K562 (cell line): ENCODE data around the gene AIF1. TPM values are rescaled to one million over a fixed set of nuclear protein-coding genes. Genes with fewer than 3 reads are reported as not detected.

ENCODE experiments used
- ELF2 ChIP-seq: fragments of 250-450 bp; sonication (Bioruptor Pico); IDR thresholded peaks from 2 replicates; pipeline ENCODE4 v1.5.0; 2021; ENCODE audit warnings: mild to moderate bottlenecking
- EWSR1 ChIP-seq: fragments of 450-650 bp; IDR thresholded peaks from 2 replicates; pipeline ENCODE4 v1.6.1; 2018; ENCODE audit warnings: borderline replicate concordance, mild to moderate bottlenecking, low read depth, moderate library complexity; ENCODE audit not compliant: partially characterized antibody
- HDAC8 ChIP-seq: fragments of 450-650 bp; IDR thresholded peaks from 2 replicates; pipeline ENCODE4 v1.6.1; 2016; ENCODE audit warnings: mild to moderate bottlenecking, missing genetic modification characterization, moderate library complexity, missing compliant biosample characterization
- IFI16 ChIP-seq: fragments of 250-450 bp; sonication (Bioruptor Pico); IDR thresholded peaks from 2 replicates; pipeline ENCODE4 v2.1.2; 2022; ENCODE audit warnings: mild to moderate bottlenecking, inconsistent platforms
- MYNN ChIP-seq, 2 experiments: sonication (generic); formaldehyde crosslinking in 1 of 2; IDR thresholded peaks; 2 replicates each; pipeline versions ENCODE4 v1.5.0 to v1.6.1; 2016 to 2020; ENCODE audit warnings: antibody characterized with exemption in 1 of 2, missing genetic modification reagents in 1 of 2
- SMAD1 ChIP-seq: fragments of 150-350 bp; IDR thresholded peaks from 2 replicates; pipeline ENCODE4 v1.6.1; 2014; ENCODE audit warnings: low read length, low read depth; ENCODE audit not compliant: partially characterized antibody
- SUPT5H ChIP-seq: fragments of 450-650 bp; IDR thresholded peaks from 2 replicates; pipeline ENCODE4 v1.6.1; 2016
- XRCC4 ChIP-seq: IDR thresholded peaks from one replicate; pipeline ENCODE4 v1.6.1; 2011; ENCODE audit not compliant: insufficient read depth, insufficient read length; ENCODE audit errors: extremely low read depth
- ZBTB17 ChIP-seq: fragments of 450-650 bp; formaldehyde crosslinking; IDR thresholded peaks from 2 replicates; pipeline ENCODE4 v1.4.0; 2020; ENCODE audit warnings: mild to moderate bottlenecking
- ZNF277 ChIP-seq: fragments of 250-450 bp; sonication (Bioruptor Pico); IDR thresholded peaks from 2 replicates; pipeline ENCODE4 v1.8.0; 2022; ENCODE audit warnings: inconsistent platforms, mild to moderate bottlenecking, moderate library complexity, borderline replicate concordance
- polyA plus RNA-seq, 8 experiments: library from polyadenylated mRNA; depleted of rRNA in 4 of 8; stranded (reverse) in 5 of 8; unstranded in 3 of 8; fragments of >200 nt; fragmentation: Nextera tagmentation in 2 of 8; fragmentation: Illumina TruSeq in 1 of 8; extraction: Ambion mirVana in 2 of 8; extraction: Trizol in 1 of 8; gene quantifications; 2 replicates each; pipeline versions ENCODE4 v1.2.1 to v1.2.3, GENCODE V29; 2011 to 2014; ENCODE audit warnings: inconsistent platforms in 1 of 8, missing spikeins in 1 of 8
- total RNA-seq, 7 experiments: library from RNA; depleted of rRNA in 6 of 7; stranded (reverse); fragments of >200 nt in 6 of 7; fragmentation: Illumina TruSeq in 2 of 7; extraction: Trizol in 2 of 7; gene quantifications; 2 replicates each; pipeline versions ENCODE4 v1.2.1 to v1.2.3, GENCODE V29; 2011 to 2021; ENCODE audit warnings: low replicate concordance in 1 of 7
- TF ChIP-seq, protein P1 (sequence below): fragments of 250-450 bp; sonication (Bioruptor Pico); IDR thresholded peaks from 2 replicates; pipeline ENCODE4 v1.9.0; 2021; ENCODE audit warnings: mild to moderate bottlenecking, inconsistent platforms
- TF ChIP-seq, protein P2 (sequence below): sonication (generic); formaldehyde crosslinking; IDR thresholded peaks from 2 replicates; pipeline ENCODE4 v1.8.0; 2022; ENCODE audit warnings: mild to moderate bottlenecking, missing genetic modification reagents
- TF ChIP-seq, protein P3 (sequence below): IDR thresholded peaks from 2 replicates; pipeline ENCODE4 v1.6.1; 2012; ENCODE audit warnings: low read depth, low read length, improper control_type of control experiment, borderline replicate concordance
- TF ChIP-seq, protein P4 (sequence below): fragments of 250-450 bp; sonication (Bioruptor Pico); IDR thresholded peaks from 2 replicates; pipeline ENCODE4 v1.4.0; 2020; ENCODE audit warnings: borderline replicate concordance

AIF1 gene
- total and polyA plus RNA-seq, 9 of the 15 experiments (the other 6 are each of a cell fraction or from before 2014, with no cell fraction given), result 9.4 to 33.4 (median 19.4) TPM

DNA sequence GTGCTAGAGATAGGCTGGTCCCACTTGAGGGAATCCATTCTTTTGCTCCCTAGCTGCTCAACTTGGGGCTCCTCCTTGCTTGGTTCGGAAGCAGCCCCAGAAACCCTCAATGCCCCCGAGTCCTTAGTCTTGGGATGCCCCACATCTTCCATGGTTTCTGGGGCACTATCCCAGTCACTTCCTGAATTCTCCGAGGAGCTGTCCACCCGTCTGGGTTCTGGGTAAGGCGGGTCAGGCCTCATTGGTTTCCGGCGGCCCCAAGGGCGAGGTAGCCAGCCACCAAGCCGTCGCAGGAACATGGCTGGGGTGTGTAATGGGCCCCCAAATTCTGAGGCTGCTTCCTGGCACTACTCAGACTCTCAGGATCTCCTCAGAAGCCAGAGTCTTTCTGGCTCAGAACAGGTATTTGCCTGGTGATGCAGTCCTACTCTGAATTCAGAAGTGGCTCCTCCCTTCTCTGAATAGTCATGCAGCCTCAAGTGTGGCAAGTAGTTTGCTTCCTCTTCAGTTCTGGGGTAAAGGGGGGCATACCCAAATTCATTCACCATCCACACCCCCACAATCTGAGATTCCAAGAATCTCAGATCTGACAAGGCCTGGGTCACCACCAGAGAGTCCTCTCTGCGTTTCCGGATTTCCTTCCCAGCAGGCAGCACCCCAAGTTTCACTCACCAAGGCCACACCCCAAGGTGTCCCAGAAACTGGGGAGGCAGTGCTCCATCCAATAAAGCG, 44.8 kb downstream of the AIF1 start (continued):
- TF ChIP-seq EWSR1 (no peak), SUPT5H (no peak), ZNF277 (0 out of 2 replicates have a peak, but pooled peaks have one; percentile 18), ZBTB17 (no peak), ELF2 (peak; percentile 87), XRCC4 (no peak), HDAC8 (tag) (no peak), SMAD1 (no peak), IFI16 (CRISPR knock-in tag) (peak; percentile 68; the same call in 1 of the 2 replicates), MYNN (IDR thresholded peaks at IDR 0.05) (no peak; the same call in 1 of the 2 replicates), MYNN (CRISPR knock-in tag; IDR thresholded peaks at IDR 0.05) (no peak)
- TF ChIP-seq, protein P1, sequence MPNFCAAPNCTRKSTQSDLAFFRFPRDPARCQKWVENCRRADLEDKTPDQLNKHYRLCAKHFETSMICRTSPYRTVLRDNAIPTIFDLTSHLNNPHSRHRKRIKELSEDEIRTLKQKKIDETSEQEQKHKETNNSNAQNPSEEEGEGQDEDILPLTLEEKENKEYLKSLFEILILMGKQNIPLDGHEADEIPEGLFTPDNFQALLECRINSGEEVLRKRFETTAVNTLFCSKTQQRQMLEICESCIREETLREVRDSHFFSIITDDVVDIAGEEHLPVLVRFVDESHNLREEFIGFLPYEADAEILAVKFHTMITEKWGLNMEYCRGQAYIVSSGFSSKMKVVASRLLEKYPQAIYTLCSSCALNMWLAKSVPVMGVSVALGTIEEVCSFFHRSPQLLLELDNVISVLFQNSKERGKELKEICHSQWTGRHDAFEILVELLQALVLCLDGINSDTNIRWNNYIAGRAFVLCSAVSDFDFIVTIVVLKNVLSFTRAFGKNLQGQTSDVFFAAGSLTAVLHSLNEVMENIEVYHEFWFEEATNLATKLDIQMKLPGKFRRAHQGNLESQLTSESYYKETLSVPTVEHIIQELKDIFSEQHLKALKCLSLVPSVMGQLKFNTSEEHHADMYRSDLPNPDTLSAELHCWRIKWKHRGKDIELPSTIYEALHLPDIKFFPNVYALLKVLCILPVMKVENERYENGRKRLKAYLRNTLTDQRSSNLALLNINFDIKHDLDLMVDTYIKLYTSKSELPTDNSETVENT (CRISPR knock-in tag), result peak; percentile 16; the same call in 1 of the 2 replicates
- TF ChIP-seq, protein P2, sequence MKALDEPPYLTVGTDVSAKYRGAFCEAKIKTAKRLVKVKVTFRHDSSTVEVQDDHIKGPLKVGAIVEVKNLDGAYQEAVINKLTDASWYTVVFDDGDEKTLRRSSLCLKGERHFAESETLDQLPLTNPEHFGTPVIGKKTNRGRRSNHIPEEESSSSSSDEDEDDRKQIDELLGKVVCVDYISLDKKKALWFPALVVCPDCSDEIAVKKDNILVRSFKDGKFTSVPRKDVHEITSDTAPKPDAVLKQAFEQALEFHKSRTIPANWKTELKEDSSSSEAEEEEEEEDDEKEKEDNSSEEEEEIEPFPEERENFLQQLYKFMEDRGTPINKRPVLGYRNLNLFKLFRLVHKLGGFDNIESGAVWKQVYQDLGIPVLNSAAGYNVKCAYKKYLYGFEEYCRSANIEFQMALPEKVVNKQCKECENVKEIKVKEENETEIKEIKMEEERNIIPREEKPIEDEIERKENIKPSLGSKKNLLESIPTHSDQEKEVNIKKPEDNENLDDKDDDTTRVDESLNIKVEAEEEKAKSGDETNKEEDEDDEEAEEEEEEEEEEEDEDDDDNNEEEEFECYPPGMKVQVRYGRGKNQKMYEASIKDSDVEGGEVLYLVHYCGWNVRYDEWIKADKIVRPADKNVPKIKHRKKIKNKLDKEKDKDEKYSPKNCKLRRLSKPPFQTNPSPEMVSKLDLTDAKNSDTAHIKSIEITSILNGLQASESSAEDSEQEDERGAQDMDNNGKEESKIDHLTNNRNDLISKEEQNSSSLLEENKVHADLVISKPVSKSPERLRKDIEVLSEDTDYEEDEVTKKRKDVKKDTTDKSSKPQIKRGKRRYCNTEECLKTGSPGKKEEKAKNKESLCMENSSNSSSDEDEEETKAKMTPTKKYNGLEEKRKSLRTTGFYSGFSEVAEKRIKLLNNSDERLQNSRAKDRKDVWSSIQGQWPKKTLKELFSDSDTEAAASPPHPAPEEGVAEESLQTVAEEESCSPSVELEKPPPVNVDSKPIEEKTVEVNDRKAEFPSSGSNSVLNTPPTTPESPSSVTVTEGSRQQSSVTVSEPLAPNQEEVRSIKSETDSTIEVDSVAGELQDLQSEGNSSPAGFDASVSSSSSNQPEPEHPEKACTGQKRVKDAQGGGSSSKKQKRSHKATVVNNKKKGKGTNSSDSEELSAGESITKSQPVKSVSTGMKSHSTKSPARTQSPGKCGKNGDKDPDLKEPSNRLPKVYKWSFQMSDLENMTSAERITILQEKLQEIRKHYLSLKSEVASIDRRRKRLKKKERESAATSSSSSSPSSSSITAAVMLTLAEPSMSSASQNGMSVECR (CRISPR knock-in tag), result peak; percentile 75; the same call in 1 of the 2 replicates
- TF ChIP-seq, protein P3, sequence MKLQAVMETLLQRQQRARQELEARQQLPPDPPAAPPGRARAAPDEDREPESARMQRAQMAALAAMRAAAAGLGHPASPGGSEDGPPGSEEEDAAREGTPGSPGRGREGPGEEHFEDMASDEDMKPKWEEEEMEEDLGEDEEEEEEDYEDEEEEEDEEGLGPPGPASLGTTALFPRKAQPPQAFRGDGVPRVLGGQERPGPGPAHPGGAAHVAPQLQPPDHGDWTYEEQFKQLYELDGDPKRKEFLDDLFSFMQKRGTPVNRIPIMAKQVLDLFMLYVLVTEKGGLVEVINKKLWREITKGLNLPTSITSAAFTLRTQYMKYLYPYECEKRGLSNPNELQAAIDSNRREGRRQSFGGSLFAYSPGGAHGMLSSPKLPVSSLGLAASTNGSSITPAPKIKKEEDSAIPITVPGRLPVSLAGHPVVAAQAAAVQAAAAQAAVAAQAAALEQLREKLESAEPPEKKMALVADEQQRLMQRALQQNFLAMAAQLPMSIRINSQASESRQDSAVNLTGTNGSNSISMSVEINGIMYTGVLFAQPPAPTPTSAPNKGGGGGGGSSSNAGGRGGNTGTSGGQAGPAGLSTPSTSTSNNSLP, result no peak
- TF ChIP-seq, protein P4, sequence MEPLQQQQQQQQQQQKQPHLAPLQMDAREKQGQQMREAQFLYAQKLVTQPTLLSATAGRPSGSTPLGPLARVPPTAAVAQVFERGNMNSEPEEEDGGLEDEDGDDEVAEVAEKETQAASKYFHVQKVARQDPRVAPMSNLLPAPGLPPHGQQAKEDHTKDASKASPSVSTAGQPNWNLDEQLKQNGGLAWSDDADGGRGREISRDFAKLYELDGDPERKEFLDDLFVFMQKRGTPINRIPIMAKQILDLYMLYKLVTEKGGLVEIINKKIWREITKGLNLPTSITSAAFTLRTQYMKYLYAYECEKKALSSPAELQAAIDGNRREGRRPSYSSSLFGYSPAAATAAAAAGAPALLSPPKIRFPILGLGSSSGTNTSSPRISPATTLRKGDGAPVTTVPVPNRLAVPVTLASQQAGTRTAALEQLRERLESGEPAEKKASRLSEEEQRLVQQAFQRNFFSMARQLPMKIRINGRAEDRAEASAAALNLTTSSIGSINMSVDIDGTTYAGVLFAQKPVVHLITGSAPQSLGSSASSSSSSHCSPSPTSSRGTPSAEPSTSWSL (CRISPR knock-in tag), result 0 out of 2 replicates have a peak, but pooled peaks have one; percentile 44
